IPS-20b (cell line): ENCODE data around the gene FASLG.

Experiments
- H3K27ac ChIP-seq: one replicate; pipeline ENCODE4 v1.5.1; 2013; ENCODE audit warnings: low read length
- H3K27me3 ChIP-seq: 2 replicates; pipeline ENCODE4 v1.6.1; 2013; ENCODE audit warnings: mild to moderate bottlenecking, low read length, inconsistent platforms; ENCODE audit not compliant: insufficient read depth
- H3K36me3 ChIP-seq: 2 replicates; pipeline ENCODE4 v1.6.1; 2013; ENCODE audit warnings: low read depth, mild to moderate bottlenecking, inconsistent platforms, low read length, moderate library complexity; ENCODE audit not compliant: insufficient read depth
- H3K4me1 ChIP-seq: 2 replicates; pipeline ENCODE4 v1.6.1; 2013; ENCODE audit warnings: mild to moderate bottlenecking, control low read depth, inconsistent platforms, low read length, moderate library complexity; ENCODE audit not compliant: insufficient read depth
- H3K4me3 ChIP-seq: 2 replicates; pipeline ENCODE4 v1.5.1; 2013; ENCODE audit warnings: mild to moderate bottlenecking, low read length, inconsistent platforms
- H3K9ac ChIP-seq: 2 replicates; pipeline ENCODE4 v1.6.1; 2013; ENCODE audit warnings: low read depth, mild to moderate bottlenecking, inconsistent platforms, low read length, moderate library complexity
- H3K9me3 ChIP-seq: 2 replicates; pipeline ENCODE4 v1.6.1; 2013; ENCODE audit warnings: mild to moderate bottlenecking, low read depth, low read length, inconsistent platforms; ENCODE audit not compliant: insufficient read depth

The FASLG gene

GRCh38 chr1:172629170-172629569 is 29.7 kb upstream of the FASLG start:
- H3K27ac ChIP-seq = no peak overlapping the region
- H3K9ac ChIP-seq = no peak overlapping the region
- H3K9me3 ChIP-seq = peaks cover 8% of the 10 kb centered on the region
- no peaks in the 10 kb centered on the region for H3K27me3 ChIP-seq
- H3K36me3 ChIP-seq = no peaks in the 10 kb centered on the region
- no peaks in the 10 kb centered on the region for H3K4me1 ChIP-seq
- H3K4me3 ChIP-seq = no peak overlapping the region

GRCh38 chr1:172629638-172630037 is 29.3 kb upstream of the FASLG start:
- no peak overlapping the region for H3K27ac ChIP-seq
- H3K9ac ChIP-seq = no peak overlapping the region

GRCh38 chr1:172630056-172630818 is 28.7 kb upstream of the FASLG start:
- Histone ChIP-seq H3K9ac (no peak overlapping the region), H3K4me1 (no peaks in the 10 kb centered on the region), H3K27ac (no peak overlapping the region), H3K36me3 (no peaks in the 10 kb centered on the region), H3K4me3 (no peak overlapping the region), H3K27me3 (no peaks in the 10 kb centered on the region), H3K9me3 (peaks cover 8% of the 10 kb centered on the region)

More at GRCh38 chr1:172629638-172630037, 29.3 kb upstream of the FASLG start:
- Histone ChIP-seq H3K9me3 (peaks cover 8% of the 10 kb centered on the region), H3K4me3 (no peak overlapping the region), H3K4me1 (no peaks in the 10 kb centered on the region), H3K27me3 (no peaks in the 10 kb centered on the region), H3K36me3 (no peaks in the 10 kb centered on the region)

GRCh38 chr1:172630868-172631267 is 28.0 kb upstream of the FASLG start:
- no peak overlapping the region for H3K27ac ChIP-seq

GRCh38 chr1:172637522-172637921 is 21.4 kb upstream of the FASLG start:
- Histone ChIP-seq H3K36me3 (no peaks in the 10 kb centered on the region), H3K27me3 (no peaks in the 10 kb centered on the region), H3K27ac (no peak overlapping the region), H3K4me1 (peaks cover 16% of the 10 kb centered on the region; the same call in 1 of the 2 replicates), H3K9me3 (0 out of 2 replicates have a peak, but pooled peaks cover 3% of the 10 kb centered on the region), H3K9ac (no peak overlapping the region), H3K4me3 (no peak overlapping the region)

More at GRCh38 chr1:172630868-172631267, 28.0 kb upstream of the FASLG start:
- Histone ChIP-seq H3K4me3 (no peak overlapping the region), H3K9ac (no peak overlapping the region), H3K36me3 (no peaks in the 10 kb centered on the region), H3K9me3 (peaks cover 8% of the 10 kb centered on the region), H3K27me3 (no peaks in the 10 kb centered on the region), H3K4me1 (no peaks in the 10 kb centered on the region)

- Histone ChIP-seq H3K27me3 (no peaks in the 10 kb centered on the region), H3K36me3 (no peaks in the 10 kb centered on the region), H3K27ac (no peak overlapping the region), H3K4me3 (no peak overlapping the region), H3K9me3 (0 out of 2 replicates have a peak, but pooled peaks cover 3% of the 10 kb centered on the region), H3K4me1 (peaks cover 16% of the 10 kb centered on the region; the same call in 1 of the 2 replicates), H3K9ac (no peak overlapping the region)
Measured at GRCh38 chr1:172638249-172638648, 20.7 kb upstream of the FASLG start.

- no peak overlapping the region for H3K4me3 ChIP-seq
Measured at GRCh38 chr1:172638885-172639831, 19.7 kb upstream of the FASLG start.

GRCh38 chr1:172640111-172640510 is 18.8 kb upstream of the FASLG start:
- no peak overlapping the region for H3K4me3 ChIP-seq
- H3K4me1 ChIP-seq = peaks cover 16% of the 10 kb centered on the region; the same call in 1 of the 2 replicates
- no peak overlapping the region for H3K9ac ChIP-seq
- no peak overlapping the region for H3K27ac ChIP-seq
- 0 out of 2 replicates have a peak, but pooled peaks cover 3% of the 10 kb centered on the region for H3K9me3 ChIP-seq
- no peaks in the 10 kb centered on the region for H3K27me3 ChIP-seq
- no peaks in the 10 kb centered on the region for H3K36me3 ChIP-seq

More at GRCh38 chr1:172638885-172639831, 19.7 kb upstream of the FASLG start:
- no peak overlapping the region for H3K9ac ChIP-seq
- H3K27ac ChIP-seq = no peak overlapping the region
- H3K9me3 ChIP-seq = 0 out of 2 replicates have a peak, but pooled peaks cover 3% of the 10 kb centered on the region
- H3K27me3 ChIP-seq = no peaks in the 10 kb centered on the region
- peaks cover 16% of the 10 kb centered on the region; the same call in 1 of the 2 replicates for H3K4me1 ChIP-seq
- no peaks in the 10 kb centered on the region for H3K36me3 ChIP-seq

GRCh38 chr1:172641492-172641891 is 17.4 kb upstream of the FASLG start:
- H3K9ac ChIP-seq = no peak overlapping the region
- no peak overlapping the region for H3K27ac ChIP-seq
- peaks cover 16% of the 10 kb centered on the region; the same call in 1 of the 2 replicates for H3K4me1 ChIP-seq
- H3K27me3 ChIP-seq = no peaks in the 10 kb centered on the region
- H3K4me3 ChIP-seq = no peak overlapping the region
- 0 out of 2 replicates have a peak, but pooled peaks cover under 1% of the 10 kb centered on the region for H3K9me3 ChIP-seq
- no peaks in the 10 kb centered on the region for H3K36me3 ChIP-seq

GRCh38 chr1:172642970-172643369 is 15.9 kb upstream of the FASLG start:
- Histone ChIP-seq H3K9ac (no peak overlapping the region), H3K27ac (no peak overlapping the region), H3K27me3 (no peaks in the 10 kb centered on the region), H3K9me3 (no peaks in the 10 kb centered on the region), H3K4me3 (no peak overlapping the region), H3K4me1 (peaks cover 12% of the 10 kb centered on the region; the same call in 1 of the 2 replicates), H3K36me3 (no peaks in the 10 kb centered on the region)

GRCh38 chr1:172646653-172647052 is 12.2 kb upstream of the FASLG start:
- Histone ChIP-seq H3K27me3 (no peaks in the 10 kb centered on the region), H3K4me3 (no peak overlapping the region), H3K9ac (no peak overlapping the region), H3K9me3 (no peaks in the 10 kb centered on the region), H3K4me1 (no peaks in the 10 kb centered on the region), H3K36me3 (no peaks in the 10 kb centered on the region), H3K27ac (no peak overlapping the region)
